ENCODE measurements around the gene WDR70.

GRCh38 chr5:37710965-37711364 is 331.8 kb downstream of the WDR70 start:
- no peak for TF ChIP-seq EZH2 (IDR thresholded peaks at IDR 0.05; ENCODE audit: borderline replicate concordance, low read depth, low read length, poor library complexity, severe bottlenecking)
- TF ChIP-seq CTCF (conservative IDR thresholded peaks at IDR 0.05; ENCODE audit: low read depth, low read length), result no peak
